ENCODE results near the gene ZRANB2. TPM values are rescaled to one million over a fixed set of nuclear protein-coding genes. Genes with fewer than 3 reads are reported as not detected.

The ZRANB2 gene
- total RNA-seq, 1 experiment from 2014 or later: 67.9 TPM

DNA sequence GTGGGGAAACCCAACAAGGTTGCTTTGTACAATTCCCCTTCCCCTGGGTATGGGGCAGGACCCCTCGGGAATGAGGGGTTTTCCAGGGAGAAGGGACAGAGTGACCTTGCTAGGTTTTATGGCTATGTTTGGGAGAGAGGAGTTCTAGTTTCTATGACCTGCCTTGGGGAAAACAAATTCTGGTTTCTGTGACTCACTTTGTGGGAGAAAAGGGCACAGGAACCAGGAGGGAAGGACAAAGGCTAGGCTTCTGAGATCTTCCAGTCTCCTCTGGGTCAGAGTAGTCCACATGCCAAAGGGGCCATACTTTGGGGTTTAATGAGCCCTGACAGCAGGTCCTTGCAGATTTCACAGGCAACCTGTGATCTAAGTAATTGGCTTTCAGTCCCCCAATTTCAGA is 27.7 kb downstream of the ZRANB2 start:
- no peak for ATAC-seq
- POLR2A ChIA-PET: no interaction called here
- BruUV-seq (replicated peaks): no TSS peak

More for the DNA sequence above, 27.7 kb downstream of the ZRANB2 start:
- H3K79me2 ChIP-seq (ENCODE audit: insufficient read depth, low read length): no peaks in the 10 kb centered on the region
- peaks cover 7 to 12% of the 10 kb centered on the region in 2 experiments; a peak in 3 of 4 replicates for H3K36me3 ChIP-seq (ENCODE audit: control insufficient read depth in 1 of 2, insufficient read depth in 2 of 2, low read length in 2 of 2)
- H3K9ac ChIP-seq (ENCODE audit: low read length): no peak overlapping the region
- ChIA-PET RAD21 (ENCODE audit: low non-redundant PET in 1 of 2, low total read pairs in 2 of 2, uncharacterized antibody in 2 of 2, unreplicated experiment in 2 of 2) (no interaction called here), CTCF (no interaction called here)
- no peaks in the 10 kb centered on the region for H3K27me3 ChIP-seq (ENCODE audit: insufficient read depth, low read length)
- H3K9me2 ChIP-seq (ENCODE audit: insufficient read depth): no peaks in the 10 kb centered on the region
- H4K20me1 ChIP-seq (ENCODE audit: insufficient read depth): no peaks in the 10 kb centered on the region
- TF ChIP-seq SIN3A (IDR thresholded peaks at IDR 0.05; ENCODE audit: low read depth) (no peak), FOSL1 (IDR thresholded peaks at IDR 0.05; ENCODE audit: low read depth) (no peak), CBX3 (IDR thresholded peaks at IDR 0.05; ENCODE audit: low read depth) (no peak), ZFX (IDR thresholded peaks at IDR 0.05) (no peak), ZNF274 (IDR thresholded peaks at IDR 0.05; ENCODE audit: low read depth, low read length) (no peak), CEBPB (IDR thresholded peaks at IDR 0.05; ENCODE audit: low read depth) (no peak), SP1 (IDR thresholded peaks at IDR 0.05; ENCODE audit: low read depth) (no peak), YY1 (IDR thresholded peaks at IDR 0.05; ENCODE audit: extremely low read depth, insufficient replicate concordance, low read depth, low read length) (no peak), EGR1 (IDR thresholded peaks at IDR 0.05; ENCODE audit: low read depth) (no peak), ATF3 (IDR thresholded peaks at IDR 0.05) (no peak), EZH2phosphoT487 (IDR thresholded peaks at IDR 0.05; ENCODE audit: borderline replicate concordance) (no peak), ELF1 (IDR thresholded peaks at IDR 0.05; ENCODE audit: borderline replicate concordance, low read depth) (no peak), SRF (IDR thresholded peaks at IDR 0.05; ENCODE audit: low read depth) (no peak), REST (IDR thresholded peaks at IDR 0.05; ENCODE audit: low read depth) (no peak), JUND (IDR thresholded peaks at IDR 0.05) (no peak), TCF7L2 (IDR thresholded peaks at IDR 0.05; ENCODE audit: borderline replicate concordance, extremely low read depth, insufficient read depth, insufficient read length) (no peak), RAD21 (IDR thresholded peaks at IDR 0.05; ENCODE audit: low read depth) (no peak)
- TF ChIP-seq, protein P1, sequence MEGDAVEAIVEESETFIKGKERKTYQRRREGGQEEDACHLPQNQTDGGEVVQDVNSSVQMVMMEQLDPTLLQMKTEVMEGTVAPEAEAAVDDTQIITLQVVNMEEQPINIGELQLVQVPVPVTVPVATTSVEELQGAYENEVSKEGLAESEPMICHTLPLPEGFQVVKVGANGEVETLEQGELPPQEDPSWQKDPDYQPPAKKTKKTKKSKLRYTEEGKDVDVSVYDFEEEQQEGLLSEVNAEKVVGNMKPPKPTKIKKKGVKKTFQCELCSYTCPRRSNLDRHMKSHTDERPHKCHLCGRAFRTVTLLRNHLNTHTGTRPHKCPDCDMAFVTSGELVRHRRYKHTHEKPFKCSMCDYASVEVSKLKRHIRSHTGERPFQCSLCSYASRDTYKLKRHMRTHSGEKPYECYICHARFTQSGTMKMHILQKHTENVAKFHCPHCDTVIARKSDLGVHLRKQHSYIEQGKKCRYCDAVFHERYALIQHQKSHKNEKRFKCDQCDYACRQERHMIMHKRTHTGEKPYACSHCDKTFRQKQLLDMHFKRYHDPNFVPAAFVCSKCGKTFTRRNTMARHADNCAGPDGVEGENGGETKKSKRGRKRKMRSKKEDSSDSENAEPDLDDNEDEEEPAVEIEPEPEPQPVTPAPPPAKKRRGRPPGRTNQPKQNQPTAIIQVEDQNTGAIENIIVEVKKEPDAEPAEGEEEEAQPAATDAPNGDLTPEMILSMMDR (IDR thresholded peaks at IDR 0.05 in 2 of 3, conservative IDR thresholded peaks at IDR 0.05 in 1 of 3; ENCODE audit: borderline replicate concordance in 1 of 3, insufficient read depth in 1 of 3, low read depth in 2 of 3, low read length in 2 of 3): no peak
- no peak overlapping the region for H3K4me2 ChIP-seq (ENCODE audit: low read length)
- H3K27ac ChIP-seq (ENCODE audit: low read depth, low read length): no peak overlapping the region
- H3K4me1 ChIP-seq (ENCODE audit: control insufficient read depth in 1 of 2, insufficient read depth in 2 of 2, low read length in 2 of 2): no peaks in the 10 kb centered on the region
- no peak for DNase-seq (ENCODE audit: low read depth, low spot score)
- intact Hi-C loops (cut with micrococcal nuclease): loop anchor here (10.0 kb wide), 1 partner anchor 918 kb away; no protein-coding TSS in a partner anchor
- no peaks in the 10 kb centered on the region for H3K9me3 ChIP-seq (ENCODE audit: control insufficient read depth in 1 of 2, insufficient read depth in 1 of 2, low read depth in 1 of 2, low read length in 2 of 2)
- no peak overlapping the region for H2AFZ ChIP-seq (ENCODE audit: low read depth, low read length, poor library complexity, severe bottlenecking)
- no peak overlapping the region for H3K4me3 ChIP-seq (replicated peaks in 1 of 2; ENCODE audit: low read depth in 1 of 2, low read length in 2 of 2)
